ENCODE measurements around the gene NCOA5. TPM values are rescaled to one million over a fixed set of nuclear protein-coding genes. Genes with fewer than 3 reads are reported as not detected.

Gene NCOA5
- total and polyA plus RNA-seq, 5 experiments from 2014 or later = 13.0 to 43.9 (median 36.0) TPM

DNA sequence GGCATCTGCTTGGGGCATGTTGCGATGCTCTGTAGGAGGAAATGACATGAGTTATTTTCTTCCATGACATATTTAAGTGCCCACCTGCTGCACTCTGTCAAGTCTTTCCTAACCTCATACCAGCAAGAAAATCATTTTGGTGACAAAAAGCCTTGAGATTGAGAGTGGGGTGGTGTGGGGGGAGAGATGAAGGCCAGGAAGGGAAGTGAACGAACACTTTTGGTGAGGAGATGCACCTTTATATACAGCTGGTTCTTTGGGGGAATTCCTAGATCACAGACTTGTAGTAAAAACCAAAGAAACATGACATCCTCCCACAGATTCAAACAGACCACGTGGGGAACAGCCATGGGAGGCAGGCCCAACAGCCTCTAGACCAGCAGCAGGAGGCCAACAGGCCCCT lies 26.1 kb downstream of the NCOA5 start:
- H3K27me3 Mint-ChIP-seq = peaks cover 0 to 16% (median 10%) of the 10 kb centered on the region in 5 donors
- H3K36me3 Mint-ChIP-seq = peaks cover 50 to 89% (median 88%) of the 10 kb centered on the region in 3 donors
- no peak for DNase-seq
- peaks cover 31 to 50% (median 48%) of the 10 kb centered on the region in 4 donors for H3K4me1 Mint-ChIP-seq
- H3K9me3 Mint-ChIP-seq = no peaks in the 10 kb centered on the region
- ATAC-seq = no peak
- H3K4me3 Mint-ChIP-seq = no peak overlapping the region
- POLR2A ChIA-PET = no interaction called here
- no peak overlapping the region for H3K27ac Mint-ChIP-seq

DNA sequence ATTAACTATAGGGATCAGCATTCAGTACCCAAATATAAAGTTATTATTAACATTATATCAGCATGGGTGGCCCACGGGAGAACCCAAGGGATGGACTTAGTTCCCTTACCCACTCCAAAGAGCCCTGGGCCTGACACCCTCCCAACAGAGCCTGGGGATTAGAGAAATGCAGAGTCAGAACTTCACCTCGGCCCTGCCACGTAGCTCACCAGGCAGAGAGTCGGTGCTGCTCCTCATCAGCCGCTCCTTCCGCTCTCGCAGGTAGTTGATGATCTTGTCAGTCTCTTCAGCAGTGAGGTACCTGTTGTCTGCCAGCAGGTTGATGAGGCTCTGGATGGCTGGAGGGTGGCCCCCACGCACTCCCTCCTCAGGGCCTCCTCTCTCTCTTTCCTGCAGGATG lies 26.6 kb downstream of the NCOA5 start:
- Mint-ChIP-seq H3K27me3 (peaks cover 1 to 16% (median 13%) of the 10 kb centered on the region in 5 donors), H3K4me1 (peaks cover 31 to 55% (median 50%) of the 10 kb centered on the region in 4 donors), H3K4me3 (no peak overlapping the region)

DNA sequence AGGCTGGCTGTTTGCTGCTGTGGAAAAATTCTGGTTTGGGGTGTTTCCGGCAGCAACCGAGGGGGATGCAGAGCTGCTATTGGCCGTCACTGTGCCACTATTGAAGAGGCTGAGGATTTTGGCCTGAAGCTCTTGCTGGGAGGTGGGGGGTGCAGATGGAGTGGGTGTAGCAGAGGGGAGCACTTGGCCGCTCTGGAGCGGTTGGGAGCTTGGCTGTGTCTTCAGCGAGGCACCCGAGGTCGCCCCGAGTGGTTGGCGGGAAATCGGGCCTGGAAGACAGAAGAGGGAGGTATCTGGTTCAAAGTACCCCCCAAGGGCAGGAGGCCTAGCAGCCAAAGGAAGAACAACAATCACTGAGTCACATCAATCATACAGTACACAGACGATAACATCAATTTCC lies 27.1 kb downstream of the NCOA5 start:
- ATAC-seq = no peak
- H3K36me3 Mint-ChIP-seq = peaks cover 44 to 79% (median 78%) of the 10 kb centered on the region in 3 donors
- DNase-seq = no peak
- H3K4me1 Mint-ChIP-seq = peaks cover 31 to 57% (median 52%) of the 10 kb centered on the region in 4 donors
- POLR2A ChIA-PET = interaction anchor here (1.3 kb wide), 1 partner anchor 11 kb away, joined by 3 read pairs; no protein-coding TSS in a partner anchor
- H3K27ac Mint-ChIP-seq = no peak overlapping the region
- H3K9me3 Mint-ChIP-seq = no peaks in the 10 kb centered on the region
- H3K4me3 Mint-ChIP-seq = no peak overlapping the region
- peaks cover 2 to 17% (median 13%) of the 10 kb centered on the region in 5 donors for H3K27me3 Mint-ChIP-seq

More for the DNA sequence above, 26.6 kb downstream of the NCOA5 start:
- no peak overlapping the region for H3K27ac Mint-ChIP-seq
- peaks cover 45 to 84% (median 83%) of the 10 kb centered on the region in 3 donors for H3K36me3 Mint-ChIP-seq
- no peaks in the 10 kb centered on the region for H3K9me3 Mint-ChIP-seq
- DNase-seq (no peak), ATAC-seq (no peak)
- POLR2A ChIA-PET = no interaction called here

DNA sequence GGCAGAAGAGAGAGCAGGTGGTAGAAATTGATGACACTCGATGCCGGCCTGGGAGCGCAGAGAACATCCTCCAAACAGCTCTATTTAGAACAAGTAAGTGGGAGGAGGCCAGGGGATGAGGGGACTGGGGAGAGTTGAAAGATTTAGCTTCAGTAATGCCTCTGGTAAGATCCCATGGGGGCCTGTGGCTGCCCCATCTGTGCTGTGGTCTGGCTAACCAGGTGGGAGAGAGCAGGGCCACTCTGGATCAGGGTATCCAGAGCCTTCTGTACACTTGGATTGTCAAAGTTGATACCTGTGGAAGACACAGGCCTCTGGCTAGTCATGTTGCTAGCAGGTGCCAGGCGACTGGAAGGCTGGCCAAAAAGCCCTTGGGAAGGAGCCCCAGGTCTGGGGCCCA lies 27.6 kb downstream of the NCOA5 start:
- POLR2A ChIA-PET = interaction anchor here (1.3 kb wide), 1 partner anchor 11 kb away, joined by 3 read pairs; no protein-coding TSS in a partner anchor
- ATAC-seq (no peak), DNase-seq (no peak)
- no peaks in the 10 kb centered on the region for H3K9me3 Mint-ChIP-seq
- H3K36me3 Mint-ChIP-seq = peaks cover 44 to 78% (median 76%) of the 10 kb centered on the region in 3 donors
- peaks cover 2 to 20% (median 15%) of the 10 kb centered on the region in 5 donors for H3K27me3 Mint-ChIP-seq
- no peak overlapping the region for H3K27ac Mint-ChIP-seq
- peaks cover 31 to 57% (median 52%) of the 10 kb centered on the region in 4 donors for H3K4me1 Mint-ChIP-seq
- no peak overlapping the region for H3K4me3 Mint-ChIP-seq

DNA sequence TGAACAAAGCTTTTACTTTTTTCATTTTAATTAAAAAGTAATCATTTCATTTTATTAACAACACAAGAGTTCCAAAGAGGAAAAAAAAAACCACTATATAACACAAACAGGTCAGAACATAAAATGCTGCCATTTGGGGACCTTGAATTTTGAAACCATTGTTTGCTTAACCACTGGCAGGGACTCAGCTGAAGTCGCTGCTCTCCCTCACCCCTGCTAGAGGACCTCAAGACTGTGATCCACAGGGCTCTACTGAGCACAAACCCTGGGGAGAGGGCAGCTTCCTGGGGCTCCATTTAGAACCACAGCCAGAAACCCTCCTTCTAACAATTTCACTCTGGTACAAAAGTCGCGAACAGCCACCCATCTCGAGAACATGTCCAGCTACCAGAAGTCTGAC lies 28.8 kb downstream of the NCOA5 start:
- no peaks in the 10 kb centered on the region for H3K9me3 Mint-ChIP-seq
- H3K4me3 Mint-ChIP-seq = peak overlapping the region in 8 of 10 donors; percentile 1 to 55 (median 41)
- H3K36me3 Mint-ChIP-seq = peaks cover 44 to 69% (median 65%) of the 10 kb centered on the region in 3 donors
- DNase-seq (no peak), ATAC-seq (no peak)
- H3K27me3 Mint-ChIP-seq = peaks cover 5 to 32% (median 22%) of the 10 kb centered on the region in 5 donors
- H3K4me1 Mint-ChIP-seq = peaks cover 33 to 57% (median 52%) of the 10 kb centered on the region in 4 donors
- peak overlapping the region in 4 of 10 donors; percentile 20 to 57 (median 25) for H3K27ac Mint-ChIP-seq
- POLR2A ChIA-PET = no interaction called here

DNA sequence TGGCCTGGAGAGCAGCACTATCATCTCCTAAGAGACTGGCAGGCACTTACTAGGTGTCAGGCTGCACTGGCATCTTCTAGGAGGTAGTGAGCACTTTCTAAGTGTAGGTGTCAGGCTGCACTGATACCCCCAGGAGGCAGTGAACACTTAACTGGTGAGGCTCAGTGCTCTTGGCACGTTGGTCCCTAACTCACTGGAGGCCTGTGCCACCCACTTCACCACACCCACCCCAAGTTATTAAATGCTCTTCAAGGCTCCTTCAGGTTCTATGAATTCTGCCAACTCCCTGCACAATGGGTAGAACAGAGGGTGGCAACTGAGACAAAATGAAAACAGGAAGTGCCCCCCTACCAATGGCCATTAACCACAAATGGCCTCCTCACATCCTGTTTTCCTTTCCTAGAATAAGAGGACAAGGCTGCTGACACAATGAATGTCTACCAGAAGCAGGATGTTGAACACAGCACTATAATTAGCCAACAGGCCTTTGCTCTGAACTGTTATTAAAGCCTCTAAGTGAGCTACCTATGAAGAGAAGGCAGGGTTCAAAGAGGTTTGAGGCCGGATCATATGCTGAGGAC lies 29.4 kb downstream of the NCOA5 start:
- Mint-ChIP-seq H3K4me1 (peaks cover 33 to 57% (median 52%) of the 10 kb centered on the region in 4 donors), H3K27ac (peak overlapping the region in 2 of 10 donors; percentile 20 to 58)
- POLR2A ChIA-PET = no interaction called here

DNA sequence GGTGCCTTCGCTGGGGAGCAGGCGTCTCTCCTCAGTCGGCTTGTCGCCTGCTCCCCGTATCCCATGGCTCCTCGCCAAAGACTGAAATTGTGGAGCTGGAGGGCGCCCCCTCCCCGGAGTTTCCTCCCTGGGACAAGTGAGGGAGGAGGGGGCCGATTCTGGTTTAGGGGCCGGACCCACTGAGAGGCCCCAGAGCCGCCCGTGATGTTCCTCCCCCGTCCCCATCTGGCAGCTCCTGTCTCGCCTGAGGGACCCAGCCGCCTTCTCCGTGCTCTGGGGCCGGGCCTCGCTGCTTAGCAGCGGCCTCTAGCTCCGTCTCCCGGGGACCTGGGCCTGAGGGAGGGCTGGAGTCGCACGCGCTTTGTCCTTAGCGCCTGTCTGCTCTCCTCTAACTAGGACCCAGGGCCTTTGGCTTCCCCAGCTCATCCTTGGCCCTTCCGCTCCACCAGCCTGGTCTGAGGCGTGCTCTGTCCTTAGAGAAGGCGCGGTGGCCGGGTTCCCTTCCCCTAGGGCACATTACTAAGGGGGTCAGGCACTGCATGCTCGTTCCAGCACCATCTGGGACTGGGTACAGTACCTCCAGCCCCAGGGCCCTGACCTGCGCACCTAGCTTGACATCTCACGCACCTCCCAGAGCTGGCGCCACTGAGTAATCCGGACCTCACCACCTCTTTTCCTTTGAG lies 31.0 kb downstream of the NCOA5 start:
- Mint-ChIP-seq H3K36me3 (peaks cover 23 to 47% (median 42%) of the 10 kb centered on the region in 3 donors), H3K4me3 (peak overlapping the region in 9 of 10 donors; percentile 12 to 78 (median 42)), H3K4me1 (peaks cover 32 to 47% (median 47%) of the 10 kb centered on the region in 4 donors), H3K27me3 (peaks cover 7 to 44% (median 30%) of the 10 kb centered on the region in 5 donors), H3K27ac (peak overlapping the region in 1 of 10 donors; percentile 40), H3K9me3 (no peaks in the 10 kb centered on the region)
- DNase-seq (no peak), ATAC-seq (peak; percentile 31 to 47)
- POLR2A ChIA-PET = interaction anchor here (1.2 to 2.1 kb wide), 2 partner anchors 30 to 87 kb away, joined by 4 to 6 read pairs; partner anchors contain the start of gene ZNF335

More for the DNA sequence above, 29.4 kb downstream of the NCOA5 start:
- DNase-seq = no peak
- H3K36me3 Mint-ChIP-seq = peaks cover 40 to 63% (median 59%) of the 10 kb centered on the region in 3 donors
- H3K27me3 Mint-ChIP-seq = peaks cover 5 to 38% (median 26%) of the 10 kb centered on the region in 5 donors
- no peak for ATAC-seq
- H3K4me3 Mint-ChIP-seq = peak overlapping the region in 9 of 10 donors; percentile 1 to 54 (median 34)
- no peaks in the 10 kb centered on the region for H3K9me3 Mint-ChIP-seq

DNA sequence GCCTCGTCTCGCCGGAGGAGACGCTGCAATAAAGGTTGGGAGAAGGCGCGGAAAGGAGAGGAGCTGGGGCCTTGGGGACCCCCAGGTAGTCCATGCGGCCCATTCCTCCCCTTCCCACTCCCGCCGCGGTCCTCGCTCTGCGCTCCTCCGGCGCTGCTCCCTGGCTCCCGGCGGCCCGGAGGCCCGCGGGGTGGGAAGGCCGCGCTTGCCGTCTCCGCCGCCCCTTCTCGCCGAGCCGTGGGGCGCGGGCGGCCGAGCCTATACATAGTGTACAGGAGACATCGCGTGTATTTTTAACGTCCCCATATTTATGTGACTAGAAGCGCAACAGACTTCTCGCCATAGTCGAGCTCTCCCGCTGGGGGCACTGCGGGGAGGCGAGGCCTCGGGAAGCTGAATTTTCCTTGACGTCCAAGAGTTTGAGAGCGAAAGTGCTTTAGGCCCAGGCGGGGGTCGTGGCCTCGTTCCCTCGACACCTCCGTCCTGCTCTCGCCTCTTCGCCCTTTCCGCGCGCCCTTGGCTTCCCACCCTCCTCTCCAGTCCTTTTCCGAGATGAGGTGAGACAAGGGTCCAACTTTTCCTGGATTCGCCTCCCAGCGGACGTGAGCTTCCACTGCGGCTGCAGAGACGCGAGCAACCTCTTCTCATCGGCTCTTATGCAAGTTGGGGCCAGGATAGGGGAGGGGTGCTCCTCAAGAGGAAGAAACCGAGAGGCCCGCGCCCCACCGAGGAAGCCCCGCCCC lies 31.7 kb downstream of the NCOA5 start:
- H3K36me3 Mint-ChIP-seq = peaks cover 16 to 40% (median 35%) of the 10 kb centered on the region in 3 donors
- H3K4me3 Mint-ChIP-seq = peak overlapping the region in 8 of 10 donors; percentile 36 to 78 (median 60)
- ATAC-seq (peak; percentile 62 to 68), DNase-seq (peak in 3 of 10 donors; percentile 1 to 24 (median 11))
- H3K4me1 Mint-ChIP-seq = peaks cover 27 to 47% (median 45%) of the 10 kb centered on the region in 4 donors
- no peaks in the 10 kb centered on the region for H3K9me3 Mint-ChIP-seq
- H3K27ac Mint-ChIP-seq = no peak overlapping the region
- POLR2A ChIA-PET = interaction anchor here (1.2 to 2.1 kb wide), 2 partner anchors 31 to 86 kb away, joined by 4 to 6 read pairs; partner anchors contain the start of gene ZNF335
- peaks cover 7 to 44% (median 30%) of the 10 kb centered on the region in 5 donors for H3K27me3 Mint-ChIP-seq

DNA sequence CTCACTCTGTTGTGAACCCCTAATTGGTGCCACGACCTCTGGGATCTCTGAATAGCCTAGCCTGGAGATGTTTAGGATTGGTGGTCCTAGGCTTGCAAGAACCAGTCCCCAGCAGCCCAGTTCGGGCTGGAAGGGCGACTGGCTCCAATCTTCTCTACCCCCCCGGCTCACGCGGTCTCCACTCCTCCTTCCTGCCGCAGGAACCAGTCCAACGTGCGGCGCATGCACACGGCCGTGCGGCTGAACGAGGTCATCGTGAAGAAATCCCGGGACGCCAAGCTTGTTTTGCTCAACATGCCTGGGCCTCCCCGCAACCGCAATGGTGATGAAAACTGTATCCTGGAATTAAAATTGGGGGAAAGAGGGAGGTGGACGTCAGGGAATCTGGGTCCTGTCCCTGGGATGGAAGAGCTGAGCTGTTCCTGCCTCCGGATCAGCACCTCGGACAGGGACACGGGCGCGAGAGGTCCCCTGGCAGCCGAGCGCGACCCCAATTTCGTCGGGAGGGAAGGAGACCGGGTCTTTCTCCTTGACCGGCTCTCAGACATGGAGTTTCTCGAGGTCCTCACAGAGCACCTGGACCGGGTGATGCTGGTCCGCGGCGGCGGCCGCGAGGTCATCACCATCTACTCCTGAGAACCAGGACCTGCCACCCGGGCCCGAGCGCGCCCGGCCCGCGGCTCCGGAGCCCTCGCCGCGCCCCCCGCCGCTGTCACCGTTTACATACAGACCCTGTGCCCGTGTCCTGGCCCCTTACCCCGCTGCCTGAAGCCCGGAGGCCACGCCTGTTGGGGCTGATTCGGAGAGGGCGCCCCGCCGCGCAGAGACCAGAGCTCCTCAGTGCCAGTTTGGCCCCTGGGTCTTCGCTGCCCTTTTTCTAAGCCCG lies 32.5 kb downstream of the NCOA5 start:
- ATAC-seq = no peak
- peaks cover 7 to 44% (median 33%) of the 10 kb centered on the region in 5 donors for H3K27me3 Mint-ChIP-seq
- DNase-seq = peak in 2 of 10 donors; percentile 21 to 28
- H3K9me3 Mint-ChIP-seq = no peaks in the 10 kb centered on the region
- POLR2A ChIA-PET = no interaction called here
- H3K36me3 Mint-ChIP-seq = peaks cover 16 to 33% (median 27%) of the 10 kb centered on the region in 3 donors
- H3K4me3 Mint-ChIP-seq = peak overlapping the region in 2 of 10 donors; percentile 15 to 19
- peaks cover 24 to 40% (median 39%) of the 10 kb centered on the region in 4 donors for H3K4me1 Mint-ChIP-seq
- H3K27ac Mint-ChIP-seq = no peak overlapping the region

DNA sequence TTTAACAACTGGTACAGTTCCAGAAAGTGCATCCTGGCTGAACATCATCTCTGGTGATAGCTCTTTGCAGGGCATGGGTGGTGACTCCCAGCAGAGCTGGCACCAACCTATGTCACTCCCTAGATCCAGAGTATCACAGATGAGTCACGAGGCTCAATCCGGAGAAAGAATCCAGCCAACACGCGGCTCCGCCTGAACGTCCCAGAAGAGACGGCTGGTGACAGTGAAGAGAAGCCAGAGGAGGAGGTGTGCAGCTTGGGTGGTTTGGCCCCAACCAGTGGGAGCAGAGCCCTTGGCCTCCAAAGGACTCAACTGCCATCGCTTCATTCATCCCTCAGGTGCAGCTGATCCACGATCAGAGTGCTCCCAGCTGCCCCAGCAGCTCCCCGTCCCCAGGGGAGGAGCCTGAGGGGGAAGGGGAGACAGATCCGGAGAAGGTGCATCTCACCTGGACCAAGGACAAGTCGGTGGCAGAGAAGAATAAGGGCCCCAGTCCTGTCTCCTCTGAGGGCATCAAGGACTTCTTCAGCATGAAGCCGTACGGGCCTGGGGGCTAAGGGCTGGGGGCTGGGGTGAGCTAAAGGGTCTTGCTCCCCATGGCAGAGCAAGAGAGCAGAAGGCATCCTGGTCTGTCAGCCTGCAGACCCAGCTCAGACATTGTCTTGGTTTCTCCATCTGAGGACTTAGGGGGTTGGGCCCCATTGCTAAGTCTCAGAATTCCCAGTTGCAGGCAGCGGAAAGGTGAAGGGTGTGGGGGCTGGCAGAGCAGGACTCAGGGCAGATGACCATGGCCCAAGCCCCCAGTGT lies 33.5 kb downstream of the NCOA5 start:
- POLR2A ChIA-PET = no interaction called here
- Mint-ChIP-seq H3K27ac (no peak overlapping the region), H3K4me3 (no peak overlapping the region), H3K36me3 (peaks cover 8 to 23% (median 17%) of the 10 kb centered on the region in 3 donors), H3K4me1 (peaks cover 19 to 30% (median 29%) of the 10 kb centered on the region in 4 donors), H3K27me3 (peaks cover 8 to 44% (median 33%) of the 10 kb centered on the region in 5 donors), H3K9me3 (no peaks in the 10 kb centered on the region)
- DNase-seq = no peak
- ATAC-seq = no peak

DNA sequence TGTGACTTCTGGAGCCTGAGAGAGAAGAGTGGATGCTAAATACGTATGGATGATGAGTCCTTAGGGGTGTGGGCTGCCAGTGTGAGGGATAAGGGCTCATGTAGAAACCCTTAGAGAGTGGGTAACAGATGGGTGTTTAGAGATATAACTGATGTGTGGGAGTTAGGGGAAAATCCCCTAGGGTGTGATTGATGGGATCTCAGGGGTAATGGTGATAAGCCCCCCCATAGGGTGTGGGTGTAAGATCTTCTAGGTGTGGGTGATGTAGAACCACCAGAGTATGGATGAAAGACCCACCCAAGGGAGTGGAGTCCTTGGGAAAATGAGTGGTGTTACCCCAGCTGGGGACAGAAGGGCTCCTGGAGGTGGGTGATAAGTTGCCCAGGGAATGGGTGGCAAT lies 34.5 kb downstream of the NCOA5 start:
- H3K9me3 Mint-ChIP-seq = no peaks in the 10 kb centered on the region
- peak overlapping the region in 1 of 10 donors; percentile 6 for H3K4me3 Mint-ChIP-seq
- no peak overlapping the region for H3K27ac Mint-ChIP-seq
- H3K4me1 Mint-ChIP-seq = peaks cover 12 to 21% (median 20%) of the 10 kb centered on the region in 4 donors
- DNase-seq (no peak), ATAC-seq (no peak)
- H3K36me3 Mint-ChIP-seq = peaks cover 0 to 13% (median 8%) of the 10 kb centered on the region in 3 donors
- POLR2A ChIA-PET = no interaction called here
- peaks cover 8 to 41% (median 33%) of the 10 kb centered on the region in 5 donors for H3K27me3 Mint-ChIP-seq
